ENCODE results near the gene TUFT1. TPM values are rescaled to one million over a fixed set of nuclear protein-coding genes. Genes with fewer than 3 reads are reported as not detected.

TUFT1 gene
- total and polyA plus RNA-seq, 2 of the 4 experiments (the other 2 are of a cell fraction) = 21.2 to 30.3 TPM

- Histone ChIP-seq H2BK15ac (ENCODE audit: low read depth, low read length) (no peak overlapping the region), H3K4me2 (ENCODE audit: low read depth, low read length) (no peak overlapping the region), H3K14ac (replicated peaks; ENCODE audit: low read depth, low read length) (no peak overlapping the region), H3K27ac (ENCODE audit: insufficient read depth, low read length) (no peak overlapping the region), H4K5ac (ENCODE audit: low read depth, low read length) (no peak overlapping the region), H3K23ac (ENCODE audit: low read depth, low read length) (no peak overlapping the region), H3K4me1 (ENCODE audit: control insufficient read depth, insufficient read depth, low read length) (no peaks in the 10 kb centered on the region), H2AK9ac (replicated peaks; ENCODE audit: low read depth, low read length, poor library complexity) (no peak overlapping the region), H3K79me1 (ENCODE audit: low read depth in 1 of 2, low read length in 2 of 2) (no peaks in the 10 kb centered on the region), H3K36me3 (ENCODE audit: control insufficient read depth, insufficient read depth, low read length) (no peaks in the 10 kb centered on the region), H2AK5ac (ENCODE audit: low read depth, low read length) (no peak overlapping the region), H2BK120ac (ENCODE audit: low read depth, low read length) (no peak overlapping the region), H4K8ac (ENCODE audit: low read depth in 2 of 2, low read length in 2 of 2) (no peak overlapping the region), H3K9me3 (ENCODE audit: control insufficient read depth, insufficient read depth, low read length) (peaks cover 4% of the 10 kb centered on the region; the same call in 1 of the 2 replicates), H2BK20ac (ENCODE audit: low read depth, low read length) (no peak overlapping the region), H3K18ac (ENCODE audit: low read depth, low read length) (no peak overlapping the region), H3K9ac (ENCODE audit: low read depth, low read length) (no peak overlapping the region), H3K27me3 (ENCODE audit: control insufficient read depth, insufficient read depth, low read length) (no peaks in the 10 kb centered on the region), H2BK5ac (ENCODE audit: low read depth, low read length, poor library complexity, severe bottlenecking) (no peak overlapping the region), H3K9me1 (ENCODE audit: insufficient read depth, low read length) (no peaks in the 10 kb centered on the region), H4K91ac (ENCODE audit: insufficient read depth, low read depth, low read length) (no peak overlapping the region), H3K4ac (ENCODE audit: low read depth, low read length) (no peak overlapping the region), H2AFZ (replicated peaks; ENCODE audit: low read length, poor library complexity) (no peak overlapping the region), H4K20me1 (ENCODE audit: insufficient read depth, low read length) (no peaks in the 10 kb centered on the region; the same call in 1 of the 2 replicates), H3K4me3 (ENCODE audit: insufficient read depth, low read depth, low read length) (no peak overlapping the region), H3K56ac (ENCODE audit: extremely low read depth, insufficient read depth, low read length) (no peak overlapping the region)
- dilution Hi-C loops (cut with HindIII; ENCODE audit: low sequenced_read_pairs, unreplicated experiment) = no loop called here
- ChIA-PET CTCF (interaction anchor here (0.6 kb wide), 1 partner anchor 540 kb away, joined by 3 read pairs; no protein-coding TSS in a partner anchor), POLR2A (ENCODE audit: unreplicated experiment) (no interaction called here)
- DNase-seq = no peak
- WGBS, 2 experiments (ENCODE audit: extremely low coverage in 2 of 2, insufficient read length in 1 of 2) = 67% methylated on average over 1 of the region's 3 CpGs; no CpG with 5 or more reads in 1 of the 2 experiments
- BruUV-seq (replicated peaks) = no TSS peak
- intact Hi-C loops (cut with micrococcal nuclease) = no loop called here
- no peak for TF ChIP-seq MAFK (IDR thresholded peaks at IDR 0.05; ENCODE audit: low read depth, low read length)
- no peak for TF ChIP-seq USF2 (IDR thresholded peaks at IDR 0.05; ENCODE audit: low read depth, low read length)
- no peak for TF ChIP-seq FOS (IDR thresholded peaks at IDR 0.05; ENCODE audit: low read depth, low read length)
- no peak for TF ChIP-seq RAD21 (IDR thresholded peaks at IDR 0.05; ENCODE audit: low read length)
- TF ChIP-seq ELK1 (IDR thresholded peaks at IDR 0.05; ENCODE audit: borderline replicate concordance, low read depth, low read length) = no peak
- TF ChIP-seq CHD1 (IDR thresholded peaks at IDR 0.05; ENCODE audit: low read depth, low read length) = no peak
- TF ChIP-seq CTCF (conservative IDR thresholded peaks at IDR 0.05; ENCODE audit: low read depth, low read length) = no peak
- TF ChIP-seq RFX5 (IDR thresholded peaks at IDR 0.05; ENCODE audit: low read depth, low read length) = no peak
- TF ChIP-seq MXI1 (IDR thresholded peaks at IDR 0.05; ENCODE audit: borderline replicate concordance, low read depth, low read length) = no peak
- TF ChIP-seq MAZ (IDR thresholded peaks at IDR 0.05; ENCODE audit: borderline replicate concordance, low read depth, low read length) = no peak
- no peak for TF ChIP-seq BHLHE40 (IDR thresholded peaks at IDR 0.05; ENCODE audit: low read depth, low read length)
- no peak for TF ChIP-seq NFE2L2 (IDR thresholded peaks at IDR 0.05; ENCODE audit: low read depth, low read length)
- no peak for TF ChIP-seq RCOR1 (IDR thresholded peaks at IDR 0.05; ENCODE audit: insufficient replicate concordance, low read length)
- TF ChIP-seq SMC3 (IDR thresholded peaks at IDR 0.05; ENCODE audit: low read depth, low read length) = no peak
- no peak for TF ChIP-seq CEBPB (IDR thresholded peaks at IDR 0.05; ENCODE audit: low read depth, low read length)
- no peak for TF ChIP-seq POLR2A (IDR thresholded peaks at IDR 0.05; ENCODE audit: low read depth, low read length)
- ATAC-seq (ENCODE audit: low read depth) = no peak
- in situ Hi-C loops (cut with MboI; ENCODE audit: low sequenced_read_pairs) = no loop called here
These were observed 50.9 kb downstream of the TUFT1 start for GRCh38 chr1:151590961-151591360.
